K562 (cell line): Measurements from ENCODE around the gene SH3PXD2B.

Source experiments
- CBFA2T2 ChIP-seq: fragments of 450-650 bp; conservative IDR thresholded peaks from 2 replicates; pipeline ENCODE4 v1.6.1; 2017; ENCODE audit warnings: mild to moderate bottlenecking
- IRF2 ChIP-seq: sonication (generic); formaldehyde crosslinking; IDR thresholded peaks from 2 replicates; pipeline ENCODE4 v1.8.1; 2022; ENCODE audit warnings: mild to moderate bottlenecking, missing genetic modification reagents
- POLR2A ChIP-seq: fragments of 450-650 bp; conservative IDR thresholded peaks from 2 replicates; pipeline ENCODE4 v1.6.1; 2016
- SMAD3 ChIP-seq: fragments of 450-650 bp; formaldehyde crosslinking; conservative IDR thresholded peaks from 2 replicates; pipeline ENCODE4 v1.4.0; 2020; ENCODE audit warnings: mild to moderate bottlenecking
- ZBED1 ChIP-seq: IDR thresholded peaks from 2 replicates; pipeline ENCODE4 v1.6.1; 2014
- TF ChIP-seq, protein P1 (sequence below), 3 experiments: IDR thresholded peaks in 2 of 3; conservative IDR thresholded peaks in 1 of 3; 2 replicates each; pipeline ENCODE4 v1.5.1; 2011 to 2012; ENCODE audit warnings: low read length in 3 of 3, mild to moderate bottlenecking in 3 of 3, control low read depth in 2 of 3, improper control_type of control experiment in 1 of 3, inconsistent platforms in 1 of 3, low read depth in 1 of 3, mixed read lengths in 1 of 3, moderate library complexity in 1 of 3; ENCODE audit not compliant: insufficient read depth in 2 of 3

DNA sequence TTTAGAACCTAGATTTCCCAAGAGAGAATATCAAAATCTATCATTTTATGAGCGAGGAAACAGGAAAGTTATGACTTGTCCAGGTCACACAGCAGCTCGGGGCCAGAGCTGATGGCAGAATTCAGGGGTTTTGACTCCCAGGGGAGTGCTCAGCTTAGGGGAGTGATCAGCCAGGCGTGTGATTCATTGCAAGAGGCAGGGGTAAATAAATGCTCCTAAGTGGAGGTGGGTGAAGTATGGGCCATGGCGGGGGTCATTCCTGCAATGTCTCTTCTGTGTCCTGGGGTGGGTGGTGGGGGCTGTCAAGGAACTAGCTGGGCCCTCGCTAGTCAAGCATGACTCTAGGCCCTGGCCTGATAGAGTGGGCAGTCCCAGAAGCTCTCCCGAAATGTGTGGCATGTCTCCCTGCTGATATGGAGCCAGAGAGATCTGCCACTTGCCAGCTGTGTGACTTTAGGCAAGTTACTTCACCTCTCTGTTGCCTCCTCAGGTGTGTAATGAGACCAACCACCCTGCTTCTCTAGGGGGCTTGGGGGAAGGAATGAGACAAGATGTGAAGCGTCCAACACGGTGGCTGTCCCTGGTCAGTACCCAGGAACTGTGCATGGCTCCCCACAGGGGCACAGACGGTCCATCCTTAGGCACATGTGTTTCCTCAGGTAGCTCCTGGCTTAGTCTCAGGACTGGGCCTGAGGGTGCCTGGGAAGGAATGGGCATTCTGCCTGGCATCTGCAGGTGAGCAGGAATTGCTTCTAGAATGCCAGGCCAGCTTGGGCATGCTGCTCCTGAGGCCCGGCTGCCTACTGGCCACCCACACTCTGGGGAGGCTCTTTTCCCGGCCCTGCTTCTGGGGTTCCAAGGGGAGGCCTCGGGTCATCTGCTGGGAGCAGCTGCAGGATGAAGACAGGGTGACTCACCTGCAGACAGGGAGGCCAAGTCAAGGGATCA is 36.5 kb upstream of the SH3PXD2B start:
- no peak for TF ChIP-seq SMAD3
- no peak for TF ChIP-seq POLR2A
- TF ChIP-seq IRF2 (CRISPR knock-in tag): no peak
- TF ChIP-seq ZBED1: no peak
- TF ChIP-seq, protein P1, sequence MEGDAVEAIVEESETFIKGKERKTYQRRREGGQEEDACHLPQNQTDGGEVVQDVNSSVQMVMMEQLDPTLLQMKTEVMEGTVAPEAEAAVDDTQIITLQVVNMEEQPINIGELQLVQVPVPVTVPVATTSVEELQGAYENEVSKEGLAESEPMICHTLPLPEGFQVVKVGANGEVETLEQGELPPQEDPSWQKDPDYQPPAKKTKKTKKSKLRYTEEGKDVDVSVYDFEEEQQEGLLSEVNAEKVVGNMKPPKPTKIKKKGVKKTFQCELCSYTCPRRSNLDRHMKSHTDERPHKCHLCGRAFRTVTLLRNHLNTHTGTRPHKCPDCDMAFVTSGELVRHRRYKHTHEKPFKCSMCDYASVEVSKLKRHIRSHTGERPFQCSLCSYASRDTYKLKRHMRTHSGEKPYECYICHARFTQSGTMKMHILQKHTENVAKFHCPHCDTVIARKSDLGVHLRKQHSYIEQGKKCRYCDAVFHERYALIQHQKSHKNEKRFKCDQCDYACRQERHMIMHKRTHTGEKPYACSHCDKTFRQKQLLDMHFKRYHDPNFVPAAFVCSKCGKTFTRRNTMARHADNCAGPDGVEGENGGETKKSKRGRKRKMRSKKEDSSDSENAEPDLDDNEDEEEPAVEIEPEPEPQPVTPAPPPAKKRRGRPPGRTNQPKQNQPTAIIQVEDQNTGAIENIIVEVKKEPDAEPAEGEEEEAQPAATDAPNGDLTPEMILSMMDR (IDR thresholded peaks at IDR 0.05 in 2 of 3, conservative IDR thresholded peaks at IDR 0.05 in 1 of 3; ENCODE audit: insufficient read depth in 2 of 3, low read depth in 1 of 3, low read length in 3 of 3): no peak
- no peak for TF ChIP-seq CBFA2T2
